Measurements from ENCODE around the gene KCND2. TPM values are rescaled to one million over a fixed set of nuclear protein-coding genes. Genes with fewer than 3 reads are reported as not detected.

KCND2 gene
- total RNA-seq, 2 experiments from 2014 or later = not detected

GRCh38 chr7:120402079-120402767 is 129.2 kb downstream of the KCND2 start:
- no peaks in the 10 kb centered on the region for H3K4me1 ChIP-seq (ENCODE audit: insufficient read depth, low read length, poor library complexity, severe bottlenecking)
- no peaks in the 10 kb centered on the region for H3K79me2 ChIP-seq (ENCODE audit: insufficient read depth, low read depth, low read length)
- H3K36me3 ChIP-seq (ENCODE audit: insufficient read depth, low read length) = no peaks in the 10 kb centered on the region
- H3K9me2 ChIP-seq (ENCODE audit: insufficient read depth, low read length) = no peaks in the 10 kb centered on the region
- no peak for DNase-seq (ENCODE audit: low spot score)
- H3K4me2 ChIP-seq (ENCODE audit: low read length) = no peak overlapping the region
- no peak overlapping the region for H3K27ac ChIP-seq (ENCODE audit: low read depth, low read length, poor library complexity, severe bottlenecking)
- POLR2A ChIA-PET = interaction anchor here (0.7 kb wide), 1 partner anchor 13 kb away, joined by 4 read pairs; no protein-coding TSS in a partner anchor
- H3K9me3 ChIP-seq (ENCODE audit: low read length) = no peaks in the 10 kb centered on the region
- no peaks in the 10 kb centered on the region for H4K20me1 ChIP-seq (ENCODE audit: insufficient read depth, low read length)
- H2AFZ ChIP-seq (ENCODE audit: low read length) = no peak overlapping the region
- no TSS peak for BruUV-seq (replicated peaks)
- CTCF ChIA-PET (ENCODE audit: unreplicated experiment) = no interaction called here
- intact Hi-C loops (cut with micrococcal nuclease; ENCODE audit: unreplicated experiment) = no loop called here
- TF ChIP-seq EZH2phosphoT487 (IDR thresholded peaks at IDR 0.05; ENCODE audit: borderline replicate concordance, low read depth, low read length) = no peak
- no peak overlapping the region for H3K4me3 ChIP-seq (ENCODE audit: low read depth, low read length, poor library complexity, severe bottlenecking)

GRCh38 chr7:120402801-120403200 is 129.8 kb downstream of the KCND2 start:
- H3K4me2 ChIP-seq (ENCODE audit: low read length) = no peak overlapping the region
- BruUV-seq (replicated peaks) = no TSS peak
- H3K36me3 ChIP-seq (ENCODE audit: insufficient read depth, low read length) = no peaks in the 10 kb centered on the region
- H4K20me1 ChIP-seq (ENCODE audit: insufficient read depth, low read length) = no peaks in the 10 kb centered on the region
- H2AFZ ChIP-seq (ENCODE audit: low read length) = no peak overlapping the region
- no peak overlapping the region for H3K4me3 ChIP-seq (ENCODE audit: low read depth, low read length, poor library complexity, severe bottlenecking)
- POLR2A ChIA-PET = interaction anchor here (0.7 kb wide), 2 partner anchors 9 to 12 kb away, joined by 3 to 4 read pairs; no protein-coding TSS in a partner anchor
- no peaks in the 10 kb centered on the region for H3K9me2 ChIP-seq (ENCODE audit: insufficient read depth, low read length)
- no peak overlapping the region for H3K27ac ChIP-seq (ENCODE audit: low read depth, low read length, poor library complexity, severe bottlenecking)
- H3K79me2 ChIP-seq (ENCODE audit: insufficient read depth, low read depth, low read length) = no peaks in the 10 kb centered on the region
- no peak for DNase-seq (ENCODE audit: low spot score)
- intact Hi-C loops (cut with micrococcal nuclease; ENCODE audit: unreplicated experiment) = no loop called here
- H3K9me3 ChIP-seq (ENCODE audit: low read length) = no peaks in the 10 kb centered on the region
- CTCF ChIA-PET (ENCODE audit: unreplicated experiment) = no interaction called here
- H3K4me1 ChIP-seq (ENCODE audit: insufficient read depth, low read length, poor library complexity, severe bottlenecking) = no peaks in the 10 kb centered on the region
- no peak for TF ChIP-seq CTCF (conservative IDR thresholded peaks at IDR 0.05; ENCODE audit: low read length)

- no peaks in the 10 kb centered on the region for H3K9me2 ChIP-seq (ENCODE audit: insufficient read depth, low read length)
- no peak overlapping the region for H3K4me3 ChIP-seq (ENCODE audit: low read depth, low read length, poor library complexity, severe bottlenecking)
- CTCF ChIA-PET (ENCODE audit: unreplicated experiment) = no interaction called here
- no peaks in the 10 kb centered on the region for H3K36me3 ChIP-seq (ENCODE audit: insufficient read depth, low read length)
- no peak overlapping the region for H3K4me2 ChIP-seq (ENCODE audit: low read length)
- H4K20me1 ChIP-seq (ENCODE audit: insufficient read depth, low read length) = no peaks in the 10 kb centered on the region
- intact Hi-C loops (cut with micrococcal nuclease; ENCODE audit: unreplicated experiment) = no loop called here
- H3K4me1 ChIP-seq (ENCODE audit: insufficient read depth, low read length, poor library complexity, severe bottlenecking) = no peaks in the 10 kb centered on the region
- H3K27ac ChIP-seq (ENCODE audit: low read depth, low read length, poor library complexity, severe bottlenecking) = no peak overlapping the region
- DNase-seq (ENCODE audit: low spot score) = no peak
- no peaks in the 10 kb centered on the region for H3K79me2 ChIP-seq (ENCODE audit: insufficient read depth, low read depth, low read length)
- H3K9me3 ChIP-seq (ENCODE audit: low read length) = no peaks in the 10 kb centered on the region
- POLR2A ChIA-PET = no interaction called here
- TF ChIP-seq CTCF (conservative IDR thresholded peaks at IDR 0.05; ENCODE audit: low read length) (no peak), EZH2phosphoT487 (IDR thresholded peaks at IDR 0.05; ENCODE audit: borderline replicate concordance, low read depth, low read length) (no peak)
- no TSS peak for BruUV-seq (replicated peaks)
- H2AFZ ChIP-seq (ENCODE audit: low read length) = no peak overlapping the region
These were observed 131.1 kb downstream of the KCND2 start for GRCh38 chr7:120404042-120404441.
